SK-N-SH treated with all-trans-retinoic acid at 6 μM for 48 hours (cell line): Measurements from ENCODE around the gene NDUFA1.

Source experiments
- ARNTL ChIP-seq: fragments of 450-650 bp; formaldehyde crosslinking; IDR thresholded peaks from 2 replicates; pipeline ENCODE4 v1.5.0; 2020; ENCODE audit warnings: low read depth, mild to moderate bottlenecking, moderate library complexity, borderline replicate concordance
- CSDC2 ChIP-seq: fragments of 250-450 bp; sonication (Bioruptor Pico); IDR thresholded peaks from 2 replicates; pipeline ENCODE4 v1.5.0; 2020; ENCODE audit warnings: mild to moderate bottlenecking, moderate library complexity
- ESRRG ChIP-seq: fragments of 250-450 bp; sonication (Bioruptor Pico); IDR thresholded peaks from 2 replicates; pipeline ENCODE4 v1.6.1; 2021; ENCODE audit warnings: mild to moderate bottlenecking
- GLIS3 ChIP-seq: fragments of 250-450 bp; sonication (Bioruptor Pico); IDR thresholded peaks from 2 replicates; pipeline ENCODE4 v1.5.0; 2020; ENCODE audit warnings: mild to moderate bottlenecking, moderate library complexity
- OSR1 ChIP-seq: fragments of 250-450 bp; sonication (Bioruptor Pico); IDR thresholded peaks from 2 replicates; pipeline ENCODE4 v1.8.0; 2022; ENCODE audit warnings: moderate library complexity, mild to moderate bottlenecking, inconsistent platforms
- PPARA ChIP-seq: fragments of 250-450 bp; sonication (Bioruptor Pico); IDR thresholded peaks from 2 replicates; pipeline ENCODE4 v1.5.0; 2020; ENCODE audit warnings: mild to moderate bottlenecking, borderline replicate concordance
- RARB ChIP-seq: fragments of 250-450 bp; sonication (Bioruptor Pico); IDR thresholded peaks from 2 replicates; pipeline ENCODE4 v1.8.0; 2021; ENCODE audit warnings: mild to moderate bottlenecking, moderate library complexity
- ZC3H10 ChIP-seq: fragments of 250-450 bp; sonication (Bioruptor Pico); IDR thresholded peaks from 2 replicates; pipeline ENCODE4 v1.5.1; 2021; ENCODE audit warnings: mild to moderate bottlenecking, moderate library complexity
- ZFP3 ChIP-seq: fragments of 250-450 bp; sonication (Bioruptor Pico); IDR thresholded peaks from 2 replicates; pipeline ENCODE4 v1.5.0; 2020; ENCODE audit warnings: mild to moderate bottlenecking, moderate library complexity
- ZFP30 ChIP-seq: fragments of 450-650 bp; formaldehyde crosslinking; IDR thresholded peaks from 2 replicates; pipeline ENCODE4 v1.5.0; 2022; ENCODE audit warnings: mild to moderate bottlenecking, moderate library complexity
- TF ChIP-seq, protein P1 (sequence below): fragments of 250-450 bp; sonication (Bioruptor Pico); IDR thresholded peaks from 2 replicates; pipeline ENCODE4 v1.5.1; 2020; ENCODE audit warnings: low read depth, mild to moderate bottlenecking, moderate library complexity
- TF ChIP-seq, protein P2 (sequence below): fragments of 250-450 bp; sonication (Bioruptor Pico); IDR thresholded peaks from 2 replicates; pipeline ENCODE4 v1.8.0; 2020; ENCODE audit warnings: mild to moderate bottlenecking, moderate library complexity, borderline replicate concordance
- TF ChIP-seq, protein P3 (sequence below): fragments of 250-450 bp; sonication (Bioruptor Pico); IDR thresholded peaks from 2 replicates; pipeline ENCODE4 v1.5.1; 2021; ENCODE audit warnings: mild to moderate bottlenecking, moderate library complexity
- TF ChIP-seq, protein P4 (sequence below): fragments of 250-450 bp; sonication (Bioruptor Pico); IDR thresholded peaks from 2 replicates; pipeline ENCODE4 v1.8.0; 2021; ENCODE audit warnings: low read depth, mild to moderate bottlenecking, moderate library complexity, borderline replicate concordance

DNA sequence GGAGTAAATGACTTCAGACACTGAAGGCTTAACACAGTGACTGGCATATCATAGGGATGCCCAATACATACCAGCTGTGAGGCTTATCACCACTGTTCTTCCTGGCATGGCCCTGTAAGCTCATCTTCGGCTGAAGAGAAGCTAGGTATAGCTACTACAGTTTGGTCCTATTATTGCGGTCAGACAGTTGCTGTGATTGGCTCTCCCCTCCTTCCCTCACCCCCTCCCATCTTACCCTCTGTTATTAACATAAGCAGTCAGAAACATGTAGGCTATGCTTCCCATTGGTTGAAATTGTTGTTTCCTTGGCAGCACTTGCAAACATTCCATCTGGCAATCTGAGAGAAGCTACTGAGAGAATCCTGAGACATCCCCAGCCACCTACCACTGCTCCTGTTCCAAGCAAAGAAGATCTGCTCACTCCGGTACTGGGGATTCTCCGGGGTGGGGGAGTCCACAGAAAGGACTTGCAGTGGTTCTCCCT is 24.3 kb downstream of the NDUFA1 start, which contains the start of gene AKAP14:
- TF ChIP-seq CSDC2 (no peak), ESRRG (CRISPR knock-in tag) (no peak), PPARA (CRISPR knock-in tag) (no peak), ZFP30 (no peak), ARNTL (CRISPR knock-in tag) (no peak), ZFP3 (CRISPR knock-in tag) (no peak), RARB (CRISPR knock-in tag) (no peak), GLIS3 (CRISPR knock-in tag) (no peak), OSR1 (CRISPR knock-in tag) (no peak), ZC3H10 (CRISPR knock-in tag) (no peak)
- TF ChIP-seq, protein P1, sequence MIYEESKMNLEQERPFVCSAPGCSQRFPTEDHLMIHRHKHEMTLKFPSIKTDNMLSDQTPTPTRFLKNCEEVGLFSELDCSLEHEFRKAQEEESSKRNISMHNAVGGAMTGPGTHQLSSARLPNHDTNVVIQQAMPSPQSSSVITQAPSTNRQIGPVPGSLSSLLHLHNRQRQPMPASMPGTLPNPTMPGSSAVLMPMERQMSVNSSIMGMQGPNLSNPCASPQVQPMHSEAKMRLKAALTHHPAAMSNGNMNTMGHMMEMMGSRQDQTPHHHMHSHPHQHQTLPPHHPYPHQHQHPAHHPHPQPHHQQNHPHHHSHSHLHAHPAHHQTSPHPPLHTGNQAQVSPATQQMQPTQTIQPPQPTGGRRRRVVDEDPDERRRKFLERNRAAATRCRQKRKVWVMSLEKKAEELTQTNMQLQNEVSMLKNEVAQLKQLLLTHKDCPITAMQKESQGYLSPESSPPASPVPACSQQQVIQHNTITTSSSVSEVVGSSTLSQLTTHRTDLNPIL (CRISPR knock-in tag) = no peak
- TF ChIP-seq, protein P2, sequence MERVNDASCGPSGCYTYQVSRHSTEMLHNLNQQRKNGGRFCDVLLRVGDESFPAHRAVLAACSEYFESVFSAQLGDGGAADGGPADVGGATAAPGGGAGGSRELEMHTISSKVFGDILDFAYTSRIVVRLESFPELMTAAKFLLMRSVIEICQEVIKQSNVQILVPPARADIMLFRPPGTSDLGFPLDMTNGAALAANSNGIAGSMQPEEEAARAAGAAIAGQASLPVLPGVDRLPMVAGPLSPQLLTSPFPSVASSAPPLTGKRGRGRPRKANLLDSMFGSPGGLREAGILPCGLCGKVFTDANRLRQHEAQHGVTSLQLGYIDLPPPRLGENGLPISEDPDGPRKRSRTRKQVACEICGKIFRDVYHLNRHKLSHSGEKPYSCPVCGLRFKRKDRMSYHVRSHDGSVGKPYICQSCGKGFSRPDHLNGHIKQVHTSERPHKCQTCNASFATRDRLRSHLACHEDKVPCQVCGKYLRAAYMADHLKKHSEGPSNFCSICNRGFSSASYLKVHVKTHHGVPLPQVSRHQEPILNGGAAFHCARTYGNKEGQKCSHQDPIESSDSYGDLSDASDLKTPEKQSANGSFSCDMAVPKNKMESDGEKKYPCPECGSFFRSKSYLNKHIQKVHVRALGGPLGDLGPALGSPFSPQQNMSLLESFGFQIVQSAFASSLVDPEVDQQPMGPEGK (CRISPR knock-in tag) = no peak
- TF ChIP-seq, protein P3, sequence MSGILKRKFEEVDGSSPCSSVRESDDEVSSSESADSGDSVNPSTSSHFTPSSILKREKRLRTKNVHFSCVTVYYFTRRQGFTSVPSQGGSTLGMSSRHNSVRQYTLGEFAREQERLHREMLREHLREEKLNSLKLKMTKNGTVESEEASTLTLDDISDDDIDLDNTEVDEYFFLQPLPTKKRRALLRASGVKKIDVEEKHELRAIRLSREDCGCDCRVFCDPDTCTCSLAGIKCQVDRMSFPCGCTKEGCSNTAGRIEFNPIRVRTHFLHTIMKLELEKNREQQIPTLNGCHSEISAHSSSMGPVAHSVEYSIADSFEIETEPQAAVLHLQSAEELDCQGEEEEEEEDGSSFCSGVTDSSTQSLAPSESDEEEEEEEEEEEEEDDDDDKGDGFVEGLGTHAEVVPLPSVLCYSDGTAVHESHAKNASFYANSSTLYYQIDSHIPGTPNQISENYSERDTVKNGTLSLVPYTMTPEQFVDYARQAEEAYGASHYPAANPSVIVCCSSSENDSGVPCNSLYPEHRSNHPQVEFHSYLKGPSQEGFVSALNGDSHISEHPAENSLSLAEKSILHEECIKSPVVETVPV = no peak
- TF ChIP-seq, protein P4, sequence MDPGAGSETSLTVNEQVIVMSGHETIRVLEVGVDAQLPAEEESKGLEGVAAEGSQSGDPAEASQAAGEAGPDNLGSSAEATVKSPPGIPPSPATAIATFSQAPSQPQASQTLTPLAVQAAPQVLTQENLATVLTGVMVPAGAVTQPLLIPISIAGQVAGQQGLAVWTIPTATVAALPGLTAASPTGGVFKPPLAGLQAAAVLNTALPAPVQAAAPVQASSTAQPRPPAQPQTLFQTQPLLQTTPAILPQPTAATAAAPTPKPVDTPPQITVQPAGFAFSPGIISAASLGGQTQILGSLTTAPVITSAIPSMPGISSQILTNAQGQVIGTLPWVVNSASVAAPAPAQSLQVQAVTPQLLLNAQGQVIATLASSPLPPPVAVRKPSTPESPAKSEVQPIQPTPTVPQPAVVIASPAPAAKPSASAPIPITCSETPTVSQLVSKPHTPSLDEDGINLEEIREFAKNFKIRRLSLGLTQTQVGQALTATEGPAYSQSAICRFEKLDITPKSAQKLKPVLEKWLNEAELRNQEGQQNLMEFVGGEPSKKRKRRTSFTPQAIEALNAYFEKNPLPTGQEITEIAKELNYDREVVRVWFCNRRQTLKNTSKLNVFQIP (CRISPR knock-in tag) = no peak
